Activated CD8-positive, alpha-beta T cell treated with anti-CD3 and anti-CD28 coated beads for 36 hours (primary cell): ENCODE data around the gene NPBWR2. TPM values are rescaled to one million over a fixed set of nuclear protein-coding genes. Genes with fewer than 3 reads are reported as not detected.

Source experiments
- ATAC-seq: fragments of 200-7000 bp; cut with Tn5 transposase; one replicate; pipeline ENCODE4 v1.10.0; 2021; ENCODE audit warnings: mild to moderate bottlenecking, moderate library complexity
- CTCF ChIA-PET: fragments of 350-600 bp; sonication (Branson Sonifier 250); formaldehyde crosslinking; loops from one replicate; lab custom pipeline; 2021; ENCODE audit warnings: antibody characterized with exemption; lab: Charles Lee
- POLR2A ChIA-PET: fragments of 350-600 bp; sonication (Branson Sonifier 250); formaldehyde crosslinking; loops from one replicate; lab custom pipeline; 2021; ENCODE audit warnings: antibody characterized with exemption; lab: Charles Lee
- DNase-seq: peaks from one replicate; pipeline ENCODE4 v3.0.0-alpha.2; 2020
- H3K27ac Mint-ChIP-seq: one replicate; pipeline ENCODE4 v1.8.0; 2021; ENCODE audit warnings: mild to moderate bottlenecking, mixed read lengths
- H3K27me3 Mint-ChIP-seq: one replicate; pipeline ENCODE4 v1.8.0; 2021; ENCODE audit warnings: mixed read lengths
- H3K36me3 Mint-ChIP-seq: one replicate; pipeline ENCODE4 v1.8.0; 2021; ENCODE audit warnings: low read depth, mixed read lengths
- H3K4me1 Mint-ChIP-seq: one replicate; pipeline ENCODE4 v1.8.0; 2021; ENCODE audit warnings: low read depth, mixed read lengths
- H3K4me3 Mint-ChIP-seq: one replicate; pipeline ENCODE4 v1.8.0; 2021; ENCODE audit warnings: mild to moderate bottlenecking, moderate library complexity, mixed read lengths
- H3K9me3 Mint-ChIP-seq: one replicate; pipeline ENCODE4 v1.8.0; 2021; ENCODE audit warnings: mixed read lengths
- CTCF ChIP-seq: fragments of 200-600 bp; IDR thresholded peaks from one replicate; pipeline ENCODE4 v1.8.0; 2022; ENCODE audit warnings: antibody characterized with exemption, mild to moderate bottlenecking
- intact Hi-C: fragments of 100-400 bp; cut with micrococcal nuclease; formaldehyde crosslinking; loops from one replicate; pipeline ENCODE4 v1.10.0; 2022
- total RNA-seq, 2 experiments: library from RNA; stranded (reverse); gene quantifications; one replicate each; pipeline ENCODE4 v1.2.3, GENCODE V29; 2021

NPBWR2 gene
- total RNA-seq, 2 experiments from 2014 or later: not detected

- no peak for TF ChIP-seq CTCF
- POLR2A ChIA-PET: interaction anchor here (0.8 to 3.7 kb wide), 6 partner anchors 10 to 112 kb away, joined by 3 to 15 read pairs (median 4); no protein-coding TSS in a partner anchor
- Mint-ChIP-seq H3K9me3 (no peaks in the 10 kb centered on the region), H3K27me3 (peaks cover 6% of the 10 kb centered on the region), H3K27ac (peak within 1 kb of the TSS; percentile 65), H3K36me3 (peaks cover 3% of the 10 kb centered on the region), H3K4me3 (peak within 1 kb of the TSS; percentile 84), H3K4me1 (peaks cover 24% of the 10 kb centered on the region)
- intact Hi-C loops: loop anchor here (5.0 kb wide), 1 partner anchor 42 kb away; no protein-coding TSS in a partner anchor
- CTCF ChIA-PET: interaction anchor here (0.7 to 6.0 kb wide), 8 partner anchors 10 to 100 kb away, joined by 3 to 61 read pairs (median 4); partner anchors contain the start of gene PRPF6
- DNase-seq (peak; percentile 58), ATAC-seq (peak; percentile 35)
Observed at GRCh38 chr20:64080013-64080812, 27.2 kb downstream of the NPBWR2 start, which contains the start of gene OPRL1. OPRL1 (plus strand) TSS chr20:64080082; CDS start chr20:64092721, 12,639 bp downstream.

GRCh38 chr20:64079273-64080012, 27.9 kb downstream of the NPBWR2 start, which contains the start of gene RGS19:
RGS19 (minus strand) TSS chr20:64079518; CDS start chr20:64076886, 2,632 bp downstream.
- Mint-ChIP-seq H3K4me1 (peaks cover 24% of the 10 kb centered on the region), H3K9me3 (no peaks in the 10 kb centered on the region), H3K36me3 (peaks cover 3% of the 10 kb centered on the region), H3K27me3 (peaks cover 3% of the 10 kb centered on the region), H3K4me3 (peak within 1 kb of the TSS; percentile 84), H3K27ac (peak within 1 kb of the TSS; percentile 65)
- ChIA-PET CTCF (interaction anchor here (0.5 to 3.5 kb wide), 7 partner anchors 10 to 99 kb away, joined by 3 to 20 read pairs (median 4); partner anchors contain the start of gene PRPF6), POLR2A (interaction anchor here (0.8 to 3.7 kb wide), 9 partner anchors 10 to 542 kb away, joined by 3 to 15 read pairs (median 3); partner anchors contain the start of genes PTK6 and TPD52L2)
- ATAC-seq (peak; percentile 11), DNase-seq (peak; percentile 75)
- TF ChIP-seq CTCF: peak; percentile 11
- intact Hi-C loops: loop anchor here (5.0 kb wide), 1 partner anchor 43 kb away; no protein-coding TSS in a partner anchor

GRCh38 chr20:64078934-64079272, 28.5 kb downstream of the NPBWR2 start:
- Mint-ChIP-seq H3K9me3 (no peaks in the 10 kb centered on the region), H3K27me3 (no peaks in the 10 kb centered on the region), H3K36me3 (peaks cover 3% of the 10 kb centered on the region), H3K4me3 (peak overlapping the region; percentile 84), H3K4me1 (peaks cover 20% of the 10 kb centered on the region), H3K27ac (peak overlapping the region; percentile 65)
- POLR2A ChIA-PET: interaction anchor here (0.8 to 3.7 kb wide), 7 partner anchors 9 to 542 kb away, joined by 3 to 15 read pairs (median 3); partner anchors contain the start of genes PTK6 and TPD52L2
- no peak for TF ChIP-seq CTCF
- no peak for ATAC-seq
- intact Hi-C loops: no loop called here
- CTCF ChIA-PET: interaction anchor here (0.5 to 3.5 kb wide), 5 partner anchors 41 to 98 kb away, joined by 3 to 20 read pairs (median 5); partner anchors contain the start of gene PRPF6
- DNase-seq: no peak

GRCh38 chr20:64077876-64078551, 29.4 kb downstream of the NPBWR2 start:
- POLR2A ChIA-PET: interaction anchor here (0.5 to 3.7 kb wide), 6 partner anchors 9 to 178 kb away, joined by 3 to 15 read pairs (median 4); no protein-coding TSS in a partner anchor

More at GRCh38 chr20:64077876-64078551, 29.4 kb downstream of the NPBWR2 start:
- Mint-ChIP-seq H3K4me3 (peak overlapping the region; percentile 84), H3K27me3 (no peaks in the 10 kb centered on the region), H3K9me3 (no peaks in the 10 kb centered on the region), H3K4me1 (peaks cover 18% of the 10 kb centered on the region), H3K36me3 (peaks cover 5% of the 10 kb centered on the region), H3K27ac (peak overlapping the region; percentile 89)
- ATAC-seq (peak; percentile 66), DNase-seq (peak; percentile 89)
- CTCF ChIA-PET: interaction anchor here (1.0 to 3.5 kb wide), 4 partner anchors 8 to 44 kb away, joined by 3 to 20 read pairs (median 8); no protein-coding TSS in a partner anchor
- intact Hi-C loops: no loop called here
- no peak for TF ChIP-seq CTCF
